Raji (cell line): ENCODE results near the gene ZNF112.

Experiments
- POLR2A ChIP-seq: IDR thresholded peaks from 2 replicates; pipeline ENCODE4 v1.6.1; 2011; ENCODE audit warnings: low read depth, low read length, control low read depth; ENCODE audit not compliant: insufficient read depth

ZNF112 gene

DNA sequence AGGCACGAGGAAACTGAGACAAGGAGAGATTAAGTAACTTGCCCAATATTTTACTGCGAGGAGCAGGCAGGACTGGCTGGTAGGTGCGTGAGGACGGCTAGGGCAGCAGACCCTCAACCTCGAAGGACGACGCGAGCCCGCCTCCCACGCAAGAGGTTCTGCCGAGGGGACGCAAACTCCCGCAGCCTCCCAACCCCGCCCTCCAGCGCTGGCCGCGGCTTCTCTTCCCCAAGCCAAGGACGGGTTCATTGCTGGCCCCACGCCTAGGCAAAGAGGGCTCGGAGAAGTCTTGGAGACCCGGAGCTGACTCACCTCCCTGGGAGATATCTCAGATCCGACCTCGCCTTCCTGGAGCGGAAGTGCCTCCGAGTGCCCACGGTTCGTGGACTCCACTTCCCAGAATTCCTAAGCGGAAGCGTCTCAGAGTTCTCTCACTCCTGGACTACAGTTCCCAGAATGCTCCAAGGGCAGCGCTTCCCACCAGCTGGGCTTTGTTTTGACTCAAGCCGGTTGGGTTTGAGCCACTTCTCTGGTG, 51.8 kb downstream of the ZNF112 start, which contains the start of gene ZNF235:
TSS of gene ZNF235 (minus strand) at position 367 of the 535 bp plus-strand sequence. CDS start 1,621 bp downstream, outside the sequence.
- TF ChIP-seq POLR2A = no peak

DNA sequence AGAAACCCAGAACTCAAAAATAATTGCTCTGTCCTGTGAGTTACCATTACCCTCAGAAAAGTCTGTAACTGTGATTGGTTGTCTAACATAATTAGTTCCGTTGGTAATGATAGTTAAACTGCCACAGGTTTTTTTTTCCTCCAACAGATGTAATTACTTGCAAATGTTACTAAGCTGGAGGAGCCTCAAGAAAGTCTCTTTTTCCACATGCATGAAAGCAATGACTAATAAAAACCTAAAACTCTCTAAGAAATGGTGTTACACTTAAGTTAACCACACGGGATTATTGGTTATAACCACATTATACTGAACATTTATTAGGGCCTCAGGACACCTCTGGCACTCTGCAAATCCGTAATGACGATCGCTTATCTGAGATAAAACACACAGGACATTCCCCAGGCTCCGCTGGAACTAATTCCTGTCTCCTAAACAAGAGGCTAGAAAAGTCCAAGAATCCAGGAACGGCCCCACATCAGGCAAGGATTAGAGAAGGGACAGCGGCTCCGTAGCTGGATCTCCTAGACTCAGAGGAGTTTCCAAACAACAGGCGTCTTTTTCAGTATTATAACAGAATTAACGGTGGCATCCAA, 52.4 kb downstream of the ZNF112 start:
- no peak for TF ChIP-seq POLR2A

DNA sequence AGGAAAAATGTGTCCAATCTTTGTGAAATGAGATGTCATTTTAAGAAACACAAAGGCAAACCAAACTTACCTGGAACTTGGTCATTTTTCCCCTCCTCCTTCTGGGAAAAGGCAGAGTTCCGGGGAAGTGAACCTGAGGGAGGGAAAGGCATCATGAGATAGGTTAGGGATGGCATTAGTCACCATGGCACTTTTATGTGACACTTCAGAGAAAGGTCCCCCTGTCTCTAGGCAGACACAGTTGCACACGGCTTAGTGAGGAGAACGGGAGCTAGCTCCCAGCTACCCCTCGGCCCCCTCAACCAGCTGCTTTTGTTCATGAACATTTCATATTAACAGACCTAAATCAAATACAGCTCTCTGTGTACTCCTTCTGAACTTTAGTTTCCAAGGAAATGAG, 53.2 kb downstream of the ZNF112 start:
- TF ChIP-seq POLR2A = no peak

DNA sequence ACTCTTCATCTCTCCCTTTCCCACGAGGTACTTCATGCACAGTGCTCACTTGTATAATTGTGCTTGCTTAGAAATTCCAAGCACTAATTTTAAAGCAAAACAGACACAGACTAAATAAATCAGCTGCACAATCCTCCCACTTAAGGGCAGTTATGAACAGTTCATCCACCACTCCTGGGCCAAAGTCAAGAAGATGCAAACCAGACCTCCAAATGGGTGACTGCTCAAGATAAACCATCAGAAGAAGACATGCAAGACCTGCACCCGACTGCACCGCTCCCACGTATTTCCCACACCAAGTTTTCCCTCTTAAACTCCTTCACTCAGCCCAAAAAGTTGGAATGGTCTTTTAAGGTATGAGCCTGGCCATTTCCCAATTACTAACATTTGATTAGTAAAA, 71.5 kb downstream of the ZNF112 start:
- TF ChIP-seq POLR2A = no peak

DNA sequence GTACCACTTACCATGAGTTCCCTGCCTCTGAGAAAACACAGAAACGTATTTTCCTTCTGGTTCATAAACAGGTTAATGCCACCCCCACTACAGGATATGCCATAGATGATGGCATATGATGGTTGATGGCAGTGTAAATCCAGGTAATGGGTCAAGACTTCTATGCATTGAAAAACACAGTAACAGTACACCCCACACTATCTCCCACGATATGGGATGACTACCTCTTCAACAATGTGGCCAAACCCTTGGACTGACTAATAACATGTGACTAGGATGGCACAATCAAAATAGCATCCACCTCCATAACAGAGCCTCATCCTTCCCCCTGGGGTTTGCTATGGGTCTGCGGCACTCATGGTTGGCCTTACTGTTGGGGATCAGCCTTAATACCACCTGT, 73.6 kb downstream of the ZNF112 start:
- TF ChIP-seq POLR2A = no peak

DNA sequence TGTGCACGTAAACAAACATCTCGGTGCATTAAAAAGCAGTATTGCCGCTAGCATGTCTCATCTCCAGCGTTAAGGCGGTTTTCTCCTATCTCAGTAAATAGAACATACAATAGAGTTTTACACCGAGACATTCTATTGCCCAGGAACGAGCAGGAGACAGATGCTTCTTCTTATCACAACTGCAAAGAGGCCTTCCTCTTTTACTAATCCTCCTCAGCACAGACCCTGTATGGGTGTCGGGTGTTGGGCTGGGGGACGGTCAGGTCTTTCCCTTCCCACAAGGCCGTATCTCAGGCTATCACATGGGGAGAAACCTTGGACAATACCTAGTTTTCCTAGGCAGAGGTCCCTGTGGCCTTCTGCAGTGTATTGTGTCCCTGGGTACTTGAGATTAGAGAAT, 75.6 kb downstream of the ZNF112 start:
- TF ChIP-seq POLR2A = no peak

DNA sequence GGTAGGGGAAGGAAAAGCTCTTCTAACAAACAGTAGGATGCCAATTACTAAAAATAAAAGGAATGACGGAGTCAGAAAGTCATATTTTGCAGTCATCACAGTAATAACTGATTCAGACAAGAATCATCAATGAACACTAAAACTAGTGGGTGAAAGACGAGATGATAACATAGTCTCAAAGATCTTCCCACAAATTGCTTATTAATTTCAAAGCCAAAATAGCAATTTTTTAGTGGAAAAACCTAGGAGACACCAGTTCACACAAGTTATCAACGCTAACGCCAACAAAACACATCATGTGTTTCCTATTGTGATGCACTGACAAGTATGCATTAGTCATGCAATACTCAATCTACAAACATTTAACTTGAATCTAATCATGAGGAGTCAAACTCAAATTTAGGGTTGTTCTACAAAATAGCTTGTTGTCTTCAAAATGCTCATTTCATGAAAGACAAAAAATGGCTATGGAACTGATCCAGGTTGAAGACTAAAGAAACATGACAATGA, 78.2 kb downstream of the ZNF112 start:
- TF ChIP-seq POLR2A = no peak

DNA sequence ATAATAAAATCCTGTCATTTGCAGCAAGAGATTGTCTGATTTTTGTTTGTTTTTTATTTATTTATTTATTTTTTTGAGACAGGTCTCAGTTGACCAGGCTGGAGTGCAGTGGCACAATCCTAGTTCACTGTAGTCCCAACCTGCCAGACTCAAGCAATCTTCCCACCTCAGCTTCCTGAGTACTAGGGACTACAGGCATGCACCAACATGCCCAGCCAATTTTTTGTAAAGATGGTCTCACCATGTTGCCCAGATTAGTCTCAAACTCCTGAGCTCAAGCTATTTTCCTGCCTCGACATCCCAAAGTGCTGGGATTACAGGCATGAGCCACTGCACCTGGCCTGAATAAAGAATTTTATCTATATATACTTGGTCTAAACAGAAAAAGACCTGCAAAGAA, 79.1 kb downstream of the ZNF112 start:
- TF ChIP-seq POLR2A = no peak
